Body of pancreas (tissue), 4 donors: ENCODE results near the gene AARSD1.

Experiments used
- POLR2A ChIP-seq, 3 donors: fragments of 450-650 bp; IDR thresholded peaks; one replicate each; pipeline ENCODE4 v1.6.1; 2016; ENCODE audit warnings: antibody characterized with exemption in 3 of 3, mild to moderate bottlenecking in 2 of 3
- TF ChIP-seq, protein P1 (sequence below), 7 experiments: fragments of 450-650 bp in 4 of 7; fragments of 200-600 bp in 3 of 7; sonication (generic) in 3 of 7; IDR thresholded peaks; one replicate each; pipeline ENCODE4 v1.5.1; 2016 to 2019; ENCODE audit warnings: antibody characterized with exemption in 7 of 7

DNA sequence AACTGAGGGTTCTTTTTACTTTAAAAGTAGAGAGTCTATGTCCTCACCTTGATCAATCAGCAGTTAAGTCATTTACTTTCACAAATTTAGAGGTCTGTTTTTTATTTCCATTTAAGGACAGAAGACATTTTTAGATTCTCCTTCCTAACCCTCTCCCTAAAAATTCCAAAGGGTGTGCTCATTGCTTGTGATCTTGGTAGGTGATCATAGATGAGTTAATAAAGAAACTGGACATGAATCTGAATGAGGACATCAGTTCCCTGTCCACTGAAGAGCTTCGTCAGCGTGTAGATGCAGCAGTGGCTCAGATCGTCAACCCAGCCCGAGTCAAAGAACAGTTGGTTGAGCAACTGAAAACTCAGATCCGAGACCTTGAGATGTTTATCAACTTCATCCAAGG, 24.9 kb upstream of the AARSD1 start:
- TF ChIP-seq, protein P1, sequence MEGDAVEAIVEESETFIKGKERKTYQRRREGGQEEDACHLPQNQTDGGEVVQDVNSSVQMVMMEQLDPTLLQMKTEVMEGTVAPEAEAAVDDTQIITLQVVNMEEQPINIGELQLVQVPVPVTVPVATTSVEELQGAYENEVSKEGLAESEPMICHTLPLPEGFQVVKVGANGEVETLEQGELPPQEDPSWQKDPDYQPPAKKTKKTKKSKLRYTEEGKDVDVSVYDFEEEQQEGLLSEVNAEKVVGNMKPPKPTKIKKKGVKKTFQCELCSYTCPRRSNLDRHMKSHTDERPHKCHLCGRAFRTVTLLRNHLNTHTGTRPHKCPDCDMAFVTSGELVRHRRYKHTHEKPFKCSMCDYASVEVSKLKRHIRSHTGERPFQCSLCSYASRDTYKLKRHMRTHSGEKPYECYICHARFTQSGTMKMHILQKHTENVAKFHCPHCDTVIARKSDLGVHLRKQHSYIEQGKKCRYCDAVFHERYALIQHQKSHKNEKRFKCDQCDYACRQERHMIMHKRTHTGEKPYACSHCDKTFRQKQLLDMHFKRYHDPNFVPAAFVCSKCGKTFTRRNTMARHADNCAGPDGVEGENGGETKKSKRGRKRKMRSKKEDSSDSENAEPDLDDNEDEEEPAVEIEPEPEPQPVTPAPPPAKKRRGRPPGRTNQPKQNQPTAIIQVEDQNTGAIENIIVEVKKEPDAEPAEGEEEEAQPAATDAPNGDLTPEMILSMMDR (IDR thresholded peaks at IDR 0.05) = no peak
- TF ChIP-seq POLR2A (IDR thresholded peaks at IDR 0.05) = no peak
